Stimulated activated CD8-positive, alpha-beta memory T cell treated with anti-CD3 and anti-CD28 coated beads, Interleukin-15, amount 100 ng/mL, for 48 hours (primary cell): ENCODE results near the gene HS6ST1.
"Not testable (repeated sequence)": the region's sequence is repeated elsewhere in the genome, so short reads cannot be mapped to it uniquely, and the experiment has no call there.

Experiments used
- DNase-seq, 2 donors: peaks; one replicate each; pipeline ENCODE4 v3.0.0-alpha.2; 2020; ENCODE audit warnings: low read depth in 2 of 2

Gene HS6ST1

GRCh38 chr2:128268611-128269010 is 50.1 kb downstream of the HS6ST1 start:
- not testable (repeated sequence) for DNase-seq

- DNase-seq = not testable (repeated sequence)
Measured at GRCh38 chr2:128268145-128268544, 50.5 kb downstream of the HS6ST1 start.

GRCh38 chr2:128267649-128268048 is 51.0 kb downstream of the HS6ST1 start:
- DNase-seq = not testable (repeated sequence)

DNA sequence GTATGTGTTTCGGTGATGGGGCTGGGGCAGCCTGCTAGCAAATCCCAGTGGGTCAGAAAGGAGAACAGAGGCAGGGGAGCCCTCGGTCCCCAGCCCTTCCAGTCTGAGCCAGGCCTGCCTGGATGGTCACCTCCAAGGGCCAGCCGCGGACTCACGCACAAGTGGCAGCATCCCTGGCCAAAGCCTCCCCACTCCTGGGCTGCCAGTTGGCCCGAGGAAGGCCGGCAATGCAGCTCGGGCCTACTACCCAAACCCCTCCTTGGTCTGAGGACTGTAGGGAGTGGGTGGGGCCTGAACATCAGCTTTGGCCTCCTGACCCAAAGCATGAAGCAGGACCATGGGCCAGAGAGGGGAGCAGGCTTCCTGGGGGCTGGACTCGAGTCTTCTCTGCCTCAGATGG is 51.5 kb downstream of the HS6ST1 start:
- DNase-seq = not testable (repeated sequence)

- not testable (repeated sequence) for DNase-seq
Measured at GRCh38 chr2:128266463-128266862, 52.2 kb downstream of the HS6ST1 start.

DNA sequence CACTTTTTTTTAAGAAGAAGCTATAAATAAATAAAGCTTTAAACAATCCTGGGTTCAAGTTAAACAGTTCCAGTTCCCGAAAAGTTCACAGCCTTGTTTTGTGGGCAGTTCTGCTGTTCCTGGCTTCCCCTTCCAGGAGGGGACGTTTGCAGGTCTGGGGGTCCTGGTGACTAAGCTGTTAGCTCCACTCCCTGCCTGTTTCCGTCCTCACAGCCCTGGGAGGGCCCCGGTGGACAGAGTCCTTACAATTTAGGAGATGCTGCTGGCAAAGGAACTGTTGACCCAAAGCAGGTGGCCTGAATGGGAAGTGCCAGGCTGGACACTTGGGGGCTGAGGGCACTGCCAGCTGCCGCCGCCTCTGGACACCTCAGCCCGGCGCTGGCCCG is 53.1 kb downstream of the HS6ST1 start:
- not testable (repeated sequence) for DNase-seq

- DNase-seq = no peak
Measured at GRCh38 chr2:128264881-128265607, 53.6 kb downstream of the HS6ST1 start.

DNA sequence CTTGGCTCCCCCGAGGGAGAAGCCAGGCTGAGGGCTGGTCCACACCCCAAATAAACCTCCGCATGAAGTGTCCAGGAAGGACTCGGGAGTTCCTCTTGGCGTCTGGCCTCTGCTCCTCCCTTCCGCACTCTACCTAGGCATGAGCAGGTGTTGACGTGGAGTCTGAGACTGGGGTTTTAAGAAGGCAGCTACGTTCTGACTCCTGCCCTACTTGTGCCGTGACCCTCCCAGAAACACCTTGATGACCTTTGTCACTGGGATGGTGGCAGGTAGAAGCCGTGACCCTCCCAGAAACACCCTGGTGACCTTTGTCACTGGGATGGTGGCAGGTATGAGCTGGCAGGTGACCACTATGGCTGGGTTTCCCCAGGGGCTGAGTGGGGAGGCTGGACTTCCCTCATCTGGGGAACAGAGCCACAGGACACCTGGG is 54.8 kb downstream of the HS6ST1 start:
- DNase-seq = no peak

DNA sequence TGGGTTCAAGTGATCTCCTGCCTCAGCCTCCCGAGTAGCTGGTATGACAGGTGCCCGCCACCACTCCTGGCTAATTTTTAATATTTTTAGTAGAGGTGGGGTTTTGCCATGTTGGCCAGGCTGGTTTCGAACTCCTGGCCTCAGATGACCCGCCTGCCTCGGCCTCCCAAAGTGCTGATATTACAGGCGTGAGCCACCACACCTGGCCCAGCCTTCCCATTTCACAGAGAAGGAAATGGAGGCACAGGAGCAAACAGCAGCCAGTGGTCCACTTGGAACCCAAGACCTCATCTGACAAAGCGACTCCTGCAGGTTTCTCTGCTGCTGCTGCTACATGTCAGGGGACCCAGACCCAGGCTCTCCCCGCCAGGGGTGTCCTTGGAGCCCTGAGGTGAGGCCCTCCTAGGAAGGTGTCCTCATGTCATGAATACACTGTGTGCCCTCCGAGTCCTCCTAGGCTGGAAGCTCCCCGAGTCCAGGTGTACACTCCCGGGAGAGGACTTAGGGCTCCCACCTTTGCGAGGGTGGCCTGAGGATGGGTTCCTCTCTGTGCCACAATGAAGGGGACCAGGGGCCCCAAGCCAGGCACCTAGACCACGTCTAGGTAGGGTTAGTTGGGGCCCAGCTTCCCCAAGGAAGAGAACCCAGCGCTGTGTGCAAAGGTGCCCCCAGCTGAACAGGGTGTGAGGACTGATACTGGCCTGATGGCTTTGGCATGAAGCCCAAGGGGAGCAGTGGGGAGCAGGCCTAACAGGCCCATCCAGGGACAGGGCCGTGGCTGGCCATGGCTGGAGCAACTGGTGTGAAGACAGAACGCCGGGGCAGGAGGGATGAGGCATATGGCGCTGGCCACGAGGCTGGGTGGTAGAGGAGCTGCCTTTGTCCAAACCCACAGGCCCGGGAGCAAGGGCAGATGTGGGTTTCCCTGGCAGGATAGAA is 56.1 kb downstream of the HS6ST1 start:
- DNase-seq = no peak

- DNase-seq = no peak
Measured at GRCh38 chr2:128261245-128262128, 57.2 kb downstream of the HS6ST1 start.

DNA sequence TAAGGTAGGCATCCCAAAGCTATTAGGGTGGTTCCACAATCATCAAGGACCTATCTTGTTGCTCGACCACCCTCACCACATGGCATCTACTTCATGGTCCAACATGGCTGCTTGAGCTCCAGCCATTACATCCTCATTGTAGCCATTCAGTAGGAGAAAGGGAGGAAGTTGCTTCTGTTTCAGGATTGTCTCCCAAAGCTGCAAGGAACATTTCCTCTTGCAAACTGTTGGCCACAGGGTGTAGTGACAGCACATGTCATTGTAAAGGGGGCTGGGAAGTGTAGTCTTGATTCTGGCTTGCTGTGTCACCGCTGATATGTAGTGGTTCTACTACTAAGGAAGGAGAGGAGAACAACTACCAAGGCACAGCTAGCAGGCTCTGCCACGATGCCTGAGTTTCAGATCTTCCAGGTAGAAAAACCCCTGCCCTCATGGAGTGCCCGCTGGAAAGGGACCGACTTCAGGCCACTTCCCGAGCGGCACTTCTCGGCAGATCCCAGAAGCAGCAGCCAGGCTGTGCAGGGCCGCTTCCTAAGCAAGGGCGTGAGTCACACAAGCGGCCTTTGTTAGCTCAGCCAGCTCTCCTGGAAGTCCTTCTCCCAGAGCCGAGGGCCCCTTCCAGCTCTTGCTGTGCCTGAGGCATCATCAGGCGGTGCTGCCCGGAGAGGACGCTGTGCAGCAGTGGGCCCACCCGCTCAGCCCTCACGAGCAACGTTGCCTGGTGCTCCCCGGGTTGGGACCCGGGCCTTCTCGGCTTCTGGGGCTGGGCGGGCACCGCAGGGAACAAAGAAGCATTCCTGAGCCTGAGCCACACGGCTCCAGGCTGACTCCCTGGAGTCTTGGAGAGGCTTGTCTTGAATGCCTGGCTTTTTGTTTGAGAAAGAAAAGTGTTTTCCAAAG is 58.2 kb downstream of the HS6ST1 start:
- no peak for DNase-seq

DNA sequence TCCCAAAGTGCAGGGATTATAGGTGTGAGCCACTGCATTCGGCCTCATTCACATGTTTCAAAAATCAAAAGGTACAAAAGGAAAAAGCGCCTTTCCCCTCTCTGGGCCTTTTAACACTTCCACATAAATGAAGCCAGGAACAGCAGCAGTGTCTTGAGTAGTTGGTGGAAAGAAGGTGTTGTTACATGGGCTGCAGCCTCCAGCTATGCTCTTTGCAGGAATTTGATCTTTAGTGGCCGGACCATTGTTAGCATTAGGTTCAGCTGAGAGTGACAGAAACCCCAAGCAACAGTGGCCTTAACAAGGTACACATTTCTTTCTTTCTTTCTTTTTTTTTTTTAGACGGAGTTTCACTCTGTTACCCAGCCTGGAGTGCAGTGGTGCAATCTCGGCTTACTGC is 59.1 kb downstream of the HS6ST1 start:
- DNase-seq = no peak

GRCh38 chr2:128258218-128258617 is 60.5 kb downstream of the HS6ST1 start:
- no peak for DNase-seq

GRCh38 chr2:128252501-128252900 is 66.2 kb downstream of the HS6ST1 start:
- DNase-seq = no peak

DNA sequence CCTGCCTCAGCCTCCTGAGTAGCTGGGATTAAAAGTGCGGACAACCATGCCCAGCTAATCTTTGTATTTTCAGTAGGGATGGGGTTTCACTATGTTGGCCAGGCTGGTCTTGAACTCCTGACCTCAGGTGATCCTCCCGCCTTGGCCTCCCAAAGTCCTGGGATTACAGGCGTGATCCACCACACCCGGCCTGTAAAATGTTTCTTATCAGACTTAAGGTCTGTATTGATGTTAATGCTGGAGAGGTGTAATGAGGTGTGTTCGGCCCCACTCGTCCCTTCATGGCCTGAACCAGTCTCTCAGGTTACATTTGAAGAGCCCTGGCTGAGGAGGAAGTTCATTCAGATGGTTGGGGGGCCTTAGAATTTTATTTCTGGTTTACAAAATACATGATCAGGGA is 66.6 kb downstream of the HS6ST1 start:
- not testable (repeated sequence) for DNase-seq

DNA sequence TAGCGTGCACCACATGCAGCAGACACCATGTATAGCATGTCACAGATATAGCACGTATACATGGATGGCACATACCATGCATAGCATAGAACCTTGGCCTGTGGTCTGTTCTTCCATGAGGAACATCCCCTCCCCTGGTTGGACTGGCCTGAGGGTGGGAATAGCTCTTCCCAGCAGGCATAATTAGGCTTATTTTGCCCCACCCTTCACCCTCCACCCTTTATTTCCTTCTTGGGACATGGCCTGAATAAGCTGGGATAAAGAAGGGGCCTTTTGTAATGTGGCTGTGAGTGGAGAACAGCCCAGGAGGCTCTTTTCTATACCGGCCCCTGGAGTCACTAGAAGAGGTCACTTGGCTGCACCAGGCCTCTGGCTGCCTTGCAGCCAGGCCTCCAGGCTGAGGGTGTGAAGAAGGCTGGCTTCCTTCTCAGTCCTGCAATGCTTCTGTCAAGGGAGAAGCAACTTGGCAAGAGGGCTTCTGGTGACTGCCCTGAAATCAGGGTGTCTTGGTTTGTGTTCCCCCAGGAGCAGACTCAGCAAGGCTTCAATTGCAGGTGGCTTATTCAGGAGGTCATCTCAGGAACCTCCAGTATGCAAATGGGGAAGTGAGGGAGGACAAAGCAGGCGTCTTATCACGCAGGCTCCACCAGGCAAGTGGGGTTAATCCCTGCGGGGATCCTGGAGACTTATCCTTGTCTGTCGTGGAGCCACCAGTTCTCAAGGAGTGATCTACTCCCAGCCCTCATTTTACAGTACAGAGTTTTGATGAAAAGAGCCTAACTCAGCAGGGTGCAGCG is 68.2 kb downstream of the HS6ST1 start:
- no peak for DNase-seq

GRCh38 chr2:128249555-128249954 is 69.1 kb downstream of the HS6ST1 start:
- no peak for DNase-seq

DNA sequence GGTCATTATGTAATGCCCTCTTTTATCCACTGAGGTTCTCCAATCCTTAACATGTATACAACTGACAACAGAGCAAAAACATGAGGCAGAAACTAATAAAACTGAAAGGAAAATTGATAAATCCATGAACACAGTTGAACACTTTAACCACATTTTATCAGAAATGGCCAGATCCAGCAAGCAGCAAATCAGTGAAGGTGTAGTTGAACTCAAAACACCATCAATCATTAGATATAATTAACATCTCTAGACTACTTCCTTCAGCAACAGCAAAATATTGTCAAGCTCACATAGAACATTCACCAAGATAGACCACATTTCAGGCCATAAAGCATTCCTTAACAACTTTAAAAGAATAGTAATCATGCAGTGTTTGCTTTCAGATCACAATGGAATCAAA is 72.9 kb downstream of the HS6ST1 start:
- DNase-seq = no peak

DNA sequence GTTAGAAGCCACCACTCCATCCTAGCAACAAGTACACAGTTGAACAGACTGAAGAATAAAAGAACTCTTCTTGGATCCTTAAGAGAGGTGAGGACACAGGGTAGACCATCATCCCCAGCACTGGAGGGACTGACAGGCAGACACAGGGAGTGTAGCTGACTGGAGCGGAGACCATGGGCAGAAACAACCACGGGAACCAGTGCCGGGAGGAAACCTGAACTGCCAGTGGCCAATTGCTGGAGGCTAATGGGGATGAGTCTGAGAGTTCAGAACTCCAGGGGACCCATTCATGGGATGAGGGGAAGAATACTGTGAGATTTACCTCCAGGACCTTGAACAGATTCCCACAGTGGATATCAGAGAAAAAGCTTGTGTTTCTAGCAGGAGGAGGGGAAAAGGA is 76.8 kb downstream of the HS6ST1 start:
- no peak for DNase-seq
